ENCODE measurements around the gene ERICH3.

Gene ERICH3, protein sequence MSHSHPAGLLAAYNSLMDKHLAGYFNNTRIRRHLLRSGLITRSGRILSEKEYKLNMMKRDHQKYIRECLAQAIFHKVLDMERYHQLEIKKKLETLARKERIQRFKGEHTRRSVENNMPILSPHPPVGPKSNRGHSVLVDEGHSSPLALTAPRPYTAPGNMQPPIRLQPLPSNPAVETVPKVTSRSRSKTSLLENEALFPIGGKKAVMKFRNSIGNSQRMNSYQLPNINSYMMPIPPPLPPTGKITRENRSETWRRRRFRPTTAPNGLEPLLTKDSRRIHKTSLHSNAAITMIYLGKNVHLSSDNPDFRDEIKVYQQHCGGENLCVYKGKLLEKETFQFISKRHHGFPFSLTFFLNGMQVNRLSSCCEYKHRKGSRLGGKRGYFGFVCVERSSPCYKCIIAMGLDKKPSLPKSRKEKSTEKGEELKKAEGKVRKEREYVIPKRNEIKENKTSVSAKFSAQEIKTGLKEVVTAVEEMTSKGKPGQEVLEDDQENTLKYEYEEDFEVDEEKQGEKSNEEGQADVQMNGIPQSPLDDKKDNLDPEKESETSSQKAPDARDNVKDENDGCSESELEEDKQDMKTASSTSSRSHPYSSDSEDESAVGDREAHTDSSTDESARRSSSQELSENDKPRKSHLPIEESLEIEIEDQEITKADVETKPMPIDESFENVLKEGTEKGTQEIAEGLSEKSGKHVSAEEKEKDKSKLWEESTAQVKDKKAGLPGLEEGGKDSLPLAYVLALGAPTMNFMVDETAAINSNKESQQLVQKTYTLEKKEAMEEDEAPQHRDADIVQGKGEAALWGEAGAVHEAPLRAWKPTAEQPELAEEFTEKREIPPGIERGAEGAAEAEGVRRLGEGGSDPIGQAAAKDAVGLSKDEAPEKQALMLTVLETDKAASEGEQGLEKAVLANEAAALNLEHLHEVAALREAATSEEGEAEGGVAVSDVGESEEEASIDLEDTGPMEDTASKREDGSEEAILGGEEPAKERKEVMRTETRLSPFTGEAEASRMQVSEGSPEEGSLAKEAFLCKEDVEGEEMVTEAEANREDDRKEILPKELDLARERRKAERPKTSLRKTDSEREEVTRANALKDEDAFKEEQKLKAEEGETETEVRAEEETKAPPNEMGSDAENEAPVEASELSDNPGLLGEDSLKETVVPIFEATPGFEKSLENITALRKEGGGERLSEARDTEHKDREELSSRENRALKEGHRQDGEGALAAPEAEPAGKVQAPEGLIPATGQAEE (N-terminal part only)

GRCh38 chr1:74673351-74674111 is at the start of gene ERICH3:
ERICH3 (minus strand) TSS chr1:74673792; CDS start chr1:74673519, 273 bp downstream.
- DNase-seq (ENCODE audit: low read depth in 2 of 2, low spot score in 1 of 2) = no peak

- DNase-seq (ENCODE audit: low read depth in 2 of 2, low spot score in 1 of 2) = no peak
Observed at GRCh38 chr1:74717626-74718025, 44.0 kb upstream of the ERICH3 start.

DNA sequence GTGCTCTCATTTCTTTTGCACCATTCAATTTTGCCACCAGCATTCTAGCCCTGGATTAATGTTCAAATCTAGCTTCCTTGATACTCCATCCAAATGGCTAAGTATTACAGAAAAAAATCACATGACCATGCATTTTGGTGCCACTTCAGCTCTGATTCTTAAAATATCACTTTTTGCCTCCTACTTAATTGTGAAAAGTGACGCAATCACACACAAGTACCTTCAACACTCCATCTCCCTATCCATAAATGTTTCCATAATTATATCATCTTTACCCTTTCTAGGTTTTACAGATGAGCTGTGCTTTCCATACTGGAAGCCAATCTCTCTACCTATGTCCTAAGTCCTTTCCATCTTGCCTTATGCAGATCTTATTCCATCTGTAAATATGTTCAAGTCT is 43.2 kb upstream of the ERICH3 start:
- DNase-seq (ENCODE audit: low read depth in 2 of 2, low spot score in 1 of 2) = no peak

DNA sequence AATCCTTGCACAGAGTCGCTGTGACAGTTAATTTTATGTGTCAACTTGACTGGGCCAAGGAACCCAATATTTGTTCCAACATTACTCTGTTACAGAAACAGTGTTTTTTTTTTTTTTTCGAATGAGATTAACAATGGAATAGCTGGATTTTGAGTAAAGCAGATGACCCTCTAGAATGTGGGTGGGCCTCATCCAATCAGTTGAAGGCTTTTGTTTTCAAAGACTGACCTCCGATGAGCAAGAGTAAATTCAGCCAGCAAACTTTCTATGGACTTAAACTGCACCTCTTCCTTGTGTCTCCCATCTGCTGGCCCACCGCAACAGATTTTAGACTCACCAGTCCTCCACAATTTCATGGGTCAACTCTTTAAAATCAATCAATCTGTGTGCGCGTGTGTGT is 42.2 kb upstream of the ERICH3 start:
- no peak for DNase-seq (ENCODE audit: low read depth in 2 of 2, low spot score in 1 of 2)

DNA sequence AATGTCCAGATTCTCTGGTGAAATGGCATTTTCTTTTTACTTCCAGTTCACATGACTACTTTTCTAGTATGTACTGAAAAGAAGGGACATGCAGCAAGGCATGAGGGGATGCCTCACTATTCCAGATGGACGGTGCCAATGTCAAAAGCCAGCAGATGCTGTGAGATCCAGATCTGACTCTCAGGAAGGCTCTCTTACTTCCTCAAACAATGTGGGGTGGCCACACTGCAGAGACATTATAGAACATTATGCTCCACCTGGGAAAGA is 41.6 kb upstream of the ERICH3 start:
- no peak for DNase-seq (ENCODE audit: low read depth in 2 of 2, low spot score in 1 of 2)

DNA sequence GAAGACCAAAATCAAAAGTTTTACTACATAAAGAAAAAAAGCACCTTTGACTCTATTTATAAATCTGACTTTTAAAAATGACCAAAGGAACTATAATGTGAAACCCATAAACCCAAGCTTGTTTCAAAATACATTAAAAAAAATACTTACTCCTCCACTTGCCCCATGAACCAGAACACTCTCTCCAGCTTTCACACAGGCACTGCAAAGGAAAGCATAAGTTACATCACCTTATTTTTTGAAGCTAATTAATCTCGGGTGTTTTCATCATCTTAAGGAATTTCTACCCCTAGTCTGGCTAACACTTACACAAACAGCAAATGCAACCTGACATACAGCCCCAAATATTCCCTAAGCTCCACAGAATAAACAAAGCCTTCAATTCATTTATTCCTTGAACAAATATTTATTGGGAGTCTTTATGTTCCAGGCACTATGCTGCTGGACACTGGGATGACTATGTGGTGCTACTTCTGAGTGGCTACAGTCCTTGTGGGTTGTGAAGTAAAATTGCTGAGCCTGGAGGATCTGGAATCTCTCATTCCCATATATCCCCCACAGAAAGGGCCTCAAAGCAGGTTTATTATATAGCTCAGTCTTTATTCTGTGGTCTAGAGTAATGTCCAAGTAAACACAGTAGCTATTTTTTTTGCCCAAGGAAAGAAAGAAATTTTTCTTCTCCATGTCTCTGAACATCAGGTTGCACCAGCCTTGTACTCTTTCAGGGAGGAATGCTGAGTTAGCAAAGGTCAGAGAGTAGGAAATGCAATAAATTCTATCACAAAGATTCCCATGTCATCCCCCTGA is 41.0 kb upstream of the ERICH3 start:
- DNase-seq (ENCODE audit: low read depth in 2 of 2, low spot score in 1 of 2) = no peak

- DNase-seq (ENCODE audit: low read depth in 2 of 2, low spot score in 1 of 2) = no peak
Observed at GRCh38 chr1:74713849-74714248, 40.3 kb upstream of the ERICH3 start.

- DNase-seq (ENCODE audit: low read depth in 2 of 2, low spot score in 1 of 2) = no peak
Observed at GRCh38 chr1:74712881-74713280, 39.3 kb upstream of the ERICH3 start.

DNA sequence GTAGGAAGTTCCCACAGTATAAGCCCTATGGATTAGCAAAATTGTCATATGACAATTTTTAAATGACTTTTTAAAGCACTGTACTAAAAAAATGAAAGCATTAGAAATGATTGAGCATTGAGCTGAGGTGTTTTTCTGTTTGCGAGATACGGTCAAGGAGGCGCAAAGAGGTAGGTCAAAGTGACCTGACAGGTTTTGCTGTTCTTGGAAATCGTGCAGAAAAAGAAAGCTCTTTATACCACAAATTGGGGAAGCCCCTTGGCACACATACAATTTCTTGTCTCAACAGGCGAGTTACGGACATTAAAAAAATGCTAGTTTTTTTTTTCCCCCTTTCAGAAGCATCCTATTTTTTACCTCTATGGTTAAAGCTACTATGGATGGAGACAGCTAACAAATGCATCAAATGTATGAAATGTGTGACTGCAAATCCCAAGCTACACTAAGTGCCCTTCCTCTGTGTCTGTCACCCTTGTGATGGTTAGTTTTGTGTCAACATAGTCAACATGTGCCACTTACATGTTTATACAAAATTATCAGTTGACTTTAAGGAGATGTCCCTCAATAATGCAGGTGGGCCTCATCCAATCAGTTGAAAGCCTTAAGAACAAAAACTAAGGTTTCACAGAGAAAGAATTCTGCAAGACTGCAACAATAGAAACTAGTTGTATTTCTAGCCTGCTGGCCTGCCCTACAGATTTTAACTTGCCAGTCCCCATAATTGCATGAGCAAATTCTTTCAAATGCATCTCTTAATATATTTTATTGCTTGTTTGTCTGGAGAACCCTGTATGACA is 30.0 kb upstream of the ERICH3 start:
- DNase-seq (ENCODE audit: low read depth in 2 of 2, low spot score in 1 of 2) = no peak

DNA sequence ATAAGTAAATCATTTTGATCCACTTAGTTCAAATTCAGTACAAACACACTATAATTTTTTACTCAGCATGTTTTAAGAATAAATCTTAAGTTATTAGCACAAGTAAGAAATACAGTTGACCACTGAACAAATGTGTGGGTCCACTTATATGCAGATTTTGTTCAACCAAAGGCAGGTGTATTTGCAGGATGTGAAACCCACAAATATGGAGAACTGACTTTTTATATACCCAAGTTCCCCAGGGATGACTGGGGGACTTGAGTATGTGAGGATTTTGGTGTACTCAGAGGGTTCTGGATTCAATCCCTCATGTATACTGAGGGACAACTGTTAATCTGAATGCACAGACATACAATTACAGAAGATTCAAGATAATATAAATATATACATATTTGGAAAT is 25.7 kb upstream of the ERICH3 start:
- DNase-seq (ENCODE audit: low read depth in 2 of 2, low spot score in 1 of 2) = no peak

GRCh38 chr1:74697832-74698231 is 24.2 kb upstream of the ERICH3 start:
- DNase-seq (ENCODE audit: low read depth in 2 of 2, low spot score in 1 of 2) = no peak

DNA sequence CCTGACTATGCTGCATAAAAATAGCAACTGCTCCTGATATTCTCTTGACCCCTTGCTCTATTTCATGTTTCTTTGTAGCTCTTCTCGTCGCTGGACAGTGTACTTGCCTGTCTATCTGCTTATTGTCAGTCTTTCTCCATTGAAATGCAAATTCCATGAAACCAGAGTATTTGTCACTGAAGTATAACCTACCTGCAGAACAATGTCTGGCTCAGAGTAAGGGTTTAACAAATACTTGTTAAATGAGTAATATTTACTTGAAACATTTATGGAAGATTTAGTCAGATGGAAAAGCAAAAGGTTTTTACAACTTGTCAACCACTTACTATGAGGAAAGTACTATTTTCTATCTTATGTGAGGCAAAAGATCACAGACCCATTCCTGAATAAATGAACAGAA is 19.9 kb upstream of the ERICH3 start:
- DNase-seq (ENCODE audit: low read depth in 2 of 2, low spot score in 1 of 2) = no peak

DNA sequence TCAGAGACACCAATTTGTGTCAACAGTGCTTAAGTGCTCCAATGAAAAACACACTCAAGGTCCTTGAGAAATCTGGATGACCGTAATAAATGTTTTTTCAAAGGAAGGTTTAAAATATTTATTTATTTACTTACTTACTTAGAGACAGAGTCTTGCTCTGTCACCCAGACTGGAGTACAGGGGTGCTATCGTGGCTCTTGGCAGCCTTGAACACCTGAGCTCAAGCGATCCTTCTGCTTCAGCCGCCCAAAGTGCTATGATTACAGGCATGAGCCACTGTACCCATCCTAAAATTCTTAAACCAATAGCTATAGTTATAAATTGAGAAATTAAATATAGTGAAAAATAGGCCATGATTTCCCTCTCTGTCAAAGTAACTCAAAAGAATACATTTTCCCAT is 17.3 kb upstream of the ERICH3 start:
- DNase-seq (ENCODE audit: low read depth in 2 of 2, low spot score in 1 of 2) = no peak

DNA sequence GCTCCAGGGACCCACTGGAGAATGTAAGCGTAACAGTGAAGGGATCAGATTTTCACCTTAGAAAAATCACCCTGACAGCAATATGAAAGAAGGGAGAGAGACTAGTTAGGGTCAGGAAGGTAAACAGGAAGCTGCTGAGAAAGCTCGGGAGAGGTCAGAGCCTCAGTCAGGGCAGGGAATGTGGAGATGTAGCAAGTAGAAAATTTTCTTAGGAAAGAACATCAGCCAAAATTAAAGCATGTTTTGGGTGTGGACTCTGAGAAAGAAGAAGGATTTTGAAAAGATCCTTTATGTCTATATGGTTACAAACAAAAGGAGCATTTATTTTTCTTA is 16.7 kb upstream of the ERICH3 start:
- no peak for DNase-seq (ENCODE audit: low read depth in 2 of 2, low spot score in 1 of 2)

- DNase-seq (ENCODE audit: low read depth in 2 of 2, low spot score in 1 of 2) = no peak
Observed at GRCh38 chr1:74689621-74690363, 16.2 kb upstream of the ERICH3 start.

- DNase-seq (ENCODE audit: low read depth in 2 of 2, low spot score in 1 of 2) = no peak
Observed at GRCh38 chr1:74686928-74687327, 13.3 kb upstream of the ERICH3 start.

DNA sequence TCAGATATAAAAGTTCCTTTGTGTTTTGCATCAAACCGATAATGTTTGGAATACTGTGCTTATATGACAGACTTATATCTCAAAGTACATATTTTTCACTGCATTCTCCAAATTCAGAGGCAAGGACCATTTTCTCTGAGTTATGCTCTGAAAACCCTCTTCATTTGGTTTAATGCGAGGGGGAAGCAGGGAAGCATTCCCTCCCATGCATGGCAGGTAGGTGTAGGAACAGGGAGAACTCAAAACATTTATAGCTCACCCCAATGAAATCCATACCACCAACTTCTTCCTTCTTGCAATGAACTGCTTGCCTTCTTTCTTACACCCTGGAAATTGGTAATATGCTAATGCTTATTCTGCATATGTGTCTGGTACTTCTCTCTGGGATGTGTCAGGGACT is 10.7 kb upstream of the ERICH3 start:
- DNase-seq (ENCODE audit: low read depth in 2 of 2, low spot score in 1 of 2) = no peak

GRCh38 chr1:74683656-74684055 is 10.1 kb upstream of the ERICH3 start:
- no peak for DNase-seq (ENCODE audit: low read depth in 2 of 2, low spot score in 1 of 2)

DNA sequence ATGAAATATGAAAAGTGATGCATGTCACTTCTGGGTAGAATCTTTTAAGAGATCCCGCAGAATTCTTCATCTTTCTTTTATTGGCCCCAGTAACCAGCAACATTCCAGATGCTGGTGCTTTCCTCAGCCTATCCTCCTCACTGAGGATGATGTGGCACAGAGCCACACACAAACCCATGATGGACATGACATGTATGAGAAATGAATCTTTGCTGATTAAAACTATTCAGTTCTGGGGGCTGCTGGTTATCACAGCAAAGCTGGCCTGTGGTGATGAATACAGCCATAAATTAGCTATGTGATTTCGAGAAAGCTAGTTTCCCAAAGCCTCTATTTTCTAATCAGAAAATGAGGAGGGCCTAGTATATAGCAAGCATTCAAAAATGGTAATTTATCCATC is 8.3 kb upstream of the ERICH3 start:
- DNase-seq (ENCODE audit: low read depth in 2 of 2, low spot score in 1 of 2) = no peak

Data from stimulated activated CD8-positive, alpha-beta memory T cell treated with anti-CD3 and anti-CD28 coated beads, Interleukin-4, amount 100 ng/mL, for 1 hour (primary cell).